GM19193 (cell line): ENCODE measurements around the gene TMEM167B.
A peak's percentile ranks its signal among the peaks of the same experiment; 100 is the strongest.

Experiments
- POLR2A ChIP-seq: IDR thresholded peaks from 4 replicates; pipeline ENCODE4 v1.6.1; 2011; ENCODE audit not compliant: insufficient read depth, insufficient read length; ENCODE audit errors: extremely low read depth

TMEM167B gene

DNA sequence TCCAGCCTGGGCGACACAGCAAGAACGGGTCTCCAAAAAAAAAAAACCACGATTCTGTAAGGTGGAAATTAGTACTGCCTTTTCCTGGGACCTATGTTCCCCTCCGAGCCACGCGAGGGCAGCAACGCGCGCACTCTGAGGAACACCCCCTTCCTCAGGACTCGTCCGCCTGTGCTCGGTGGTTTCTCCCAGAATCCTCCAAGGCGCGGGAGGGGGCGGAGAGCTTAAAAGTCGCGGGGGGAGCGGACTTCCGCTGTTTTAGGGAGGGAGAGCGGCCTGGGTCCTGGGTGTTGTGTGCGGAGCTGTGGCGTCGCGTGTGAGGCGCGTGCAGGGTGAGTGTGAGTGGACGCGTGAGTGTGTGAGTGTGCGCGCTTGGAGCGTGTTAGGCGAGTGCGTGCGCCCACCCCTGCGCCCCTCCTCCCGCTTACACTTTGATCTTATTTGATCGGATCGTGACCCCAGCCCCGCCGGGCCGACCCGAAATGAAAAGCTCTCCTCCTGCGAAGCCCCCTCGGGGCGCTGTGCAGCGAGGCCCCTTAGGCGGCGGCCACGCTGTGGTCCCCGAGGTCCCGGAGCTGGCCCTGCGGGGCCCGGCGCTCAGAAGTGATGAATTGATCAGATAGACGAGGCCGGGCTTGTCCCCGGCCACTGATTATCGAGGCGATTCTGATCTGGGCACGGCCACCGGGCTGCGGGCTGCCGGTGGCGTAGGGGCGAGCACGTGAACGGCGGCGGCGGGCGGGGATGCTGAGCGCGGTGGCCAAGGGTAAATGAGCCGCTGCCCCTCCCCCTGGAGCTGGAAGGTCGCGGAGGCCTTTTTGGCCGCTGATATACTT is 9.6 kb downstream of the TMEM167B start:
- peak; percentile 100 for TF ChIP-seq POLR2A

GRCh38 chr1:109104364-109105151 is 14.0 kb downstream of the TMEM167B start:
- TF ChIP-seq POLR2A: no peak

- no peak for TF ChIP-seq POLR2A
Observed at GRCh38 chr1:109105881-109106280, 15.3 kb downstream of the TMEM167B start.

GRCh38 chr1:109107785-109108184 is 17.2 kb downstream of the TMEM167B start:
- no peak for TF ChIP-seq POLR2A

- no peak for TF ChIP-seq POLR2A
Observed at GRCh38 chr1:109109906-109110305, 19.3 kb downstream of the TMEM167B start.

- TF ChIP-seq POLR2A: no peak
Observed at GRCh38 chr1:109111386-109112055, 21.0 kb downstream of the TMEM167B start.

- no peak for TF ChIP-seq POLR2A
Observed at GRCh38 chr1:109112056-109112651, 21.6 kb downstream of the TMEM167B start.

- no peak for TF ChIP-seq POLR2A
Observed at GRCh38 chr1:109112652-109113285, 22.2 kb downstream of the TMEM167B start.

- no peak for TF ChIP-seq POLR2A
Observed at GRCh38 chr1:109113590-109114341, 23.2 kb downstream of the TMEM167B start, which contains the start of gene ELAPOR1. Gene ELAPOR1 (plus strand): TSS chr1:109114115. CDS start chr1:109114184, 69 bp downstream.

DNA sequence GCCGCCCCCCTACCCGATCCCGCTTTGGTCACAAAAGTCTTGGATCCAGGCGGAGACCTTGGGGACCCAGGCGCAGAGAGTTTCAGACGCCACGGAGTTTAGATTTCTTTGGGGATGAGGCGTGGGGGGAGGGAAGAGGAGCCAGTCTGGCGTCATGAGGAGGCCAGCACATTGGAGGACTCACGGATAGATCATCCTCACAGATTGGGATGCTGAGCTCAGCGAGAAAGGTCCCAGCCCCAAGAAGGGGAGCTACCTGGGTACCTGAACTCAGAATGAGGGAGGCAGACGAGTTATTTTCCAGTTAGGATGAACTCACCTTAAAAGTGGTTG is 23.7 kb downstream of the TMEM167B start:
- no peak for TF ChIP-seq POLR2A

GRCh38 chr1:109115685-109116084 is 25.1 kb downstream of the TMEM167B start:
- no peak for TF ChIP-seq POLR2A

DNA sequence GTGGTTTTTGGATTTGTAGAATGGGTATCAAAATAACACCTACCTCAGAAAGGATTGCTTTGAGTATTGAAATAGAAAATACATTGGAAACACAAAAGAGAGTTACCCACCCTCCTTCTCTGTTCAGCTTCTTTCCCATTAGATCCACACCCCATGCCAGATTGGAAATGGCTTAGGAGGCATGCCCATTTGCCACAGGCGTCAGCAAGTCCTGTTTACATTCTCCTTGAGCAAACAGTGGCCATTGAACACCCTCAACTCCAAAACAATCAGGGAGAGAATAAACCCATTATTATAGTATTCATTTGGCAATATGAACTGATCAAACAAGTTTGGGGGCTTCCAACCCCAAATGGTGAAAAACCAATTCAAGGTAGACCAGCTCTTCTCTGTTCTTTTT is 25.7 kb downstream of the TMEM167B start:
- TF ChIP-seq POLR2A: no peak

- no peak for TF ChIP-seq POLR2A
Observed at GRCh38 chr1:109118089-109118488, 27.5 kb downstream of the TMEM167B start.

DNA sequence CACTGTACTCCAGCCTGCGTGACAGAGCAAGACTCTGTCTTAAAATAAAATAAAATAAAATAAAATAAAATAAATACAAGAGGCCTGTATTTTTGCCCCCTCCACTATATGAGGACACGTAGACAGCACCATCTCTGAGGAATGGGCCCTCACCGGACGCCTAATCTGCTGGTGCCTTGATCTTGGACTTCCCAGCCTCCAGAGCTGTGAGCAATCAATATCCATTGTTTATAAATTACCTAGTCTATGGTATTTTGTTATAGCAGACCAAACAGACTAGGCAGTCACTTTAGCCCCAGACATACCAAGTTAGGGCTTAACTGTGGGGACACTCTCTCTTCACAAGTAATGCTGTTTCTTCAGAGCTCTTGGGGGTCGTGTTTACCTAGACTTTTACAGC is 29.8 kb downstream of the TMEM167B start:
- no peak for TF ChIP-seq POLR2A

DNA sequence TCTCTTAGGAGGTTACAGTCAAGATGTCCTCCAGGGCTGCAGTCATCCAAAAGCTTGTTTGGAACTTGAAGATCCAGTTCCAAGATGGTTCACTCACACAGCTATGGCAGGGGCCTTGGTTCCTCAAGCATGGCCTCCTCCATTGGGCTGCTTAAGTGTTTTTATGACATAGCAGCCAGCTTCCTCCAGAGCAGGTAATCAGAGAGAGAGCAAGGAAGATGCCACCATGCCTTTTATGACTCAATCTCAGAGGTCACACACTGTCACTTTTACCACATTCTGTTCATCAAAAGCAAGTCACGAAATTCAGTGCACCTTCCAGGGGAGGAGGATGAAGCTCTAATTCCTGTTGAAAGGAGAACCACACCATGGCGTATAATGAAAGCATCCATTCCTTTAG is 40.5 kb downstream of the TMEM167B start:
- no peak for TF ChIP-seq POLR2A

DNA sequence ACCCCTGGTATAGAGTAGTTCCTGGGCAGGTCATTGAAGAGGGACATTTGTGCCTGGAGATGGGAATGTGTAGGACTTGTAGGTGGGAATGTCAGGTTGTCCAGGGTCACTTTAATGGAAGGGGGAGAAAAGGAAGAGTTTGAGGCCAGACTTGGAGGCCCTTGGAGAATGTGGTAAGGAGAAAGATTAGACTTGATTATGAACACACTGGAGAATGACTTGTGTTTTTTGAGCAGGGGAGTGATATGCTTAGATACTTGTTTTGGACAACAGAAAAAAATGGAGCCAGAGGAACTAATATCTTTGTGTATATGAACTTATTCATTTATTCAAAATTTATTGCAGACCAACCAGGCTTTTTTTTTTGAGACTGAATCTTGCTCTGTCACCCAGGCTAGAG is 41.2 kb downstream of the TMEM167B start:
- TF ChIP-seq POLR2A: no peak
